MM.1S (cell line): ENCODE results near the gene IL22RA1.

Experiments used
- CTCF ChIP-seq: fragments of 300-600 bp; sonication (generic); IDR thresholded peaks from 2 replicates; pipeline ENCODE4 v1.5.1; 2016; ENCODE audit warnings: antibody characterized with exemption, low read length, mixed read lengths
- EZH2phosphoT487 ChIP-seq: fragments of 300-600 bp; sonication (generic); IDR thresholded peaks from 2 replicates; pipeline ENCODE4 v1.6.1; 2018; ENCODE audit warnings: antibody characterized with exemption, low read length

- TF ChIP-seq CTCF (no peak), EZH2phosphoT487 (no peak)
These were observed 15.7 kb downstream of the IL22RA1 start for GRCh38 chr1:24127134-24127800.
